CD1c-positive myeloid dendritic cell (primary cell): ENCODE data around the gene GJC3.
A peak's percentile ranks its signal among the peaks of the same experiment; 100 is the strongest.
"Not testable (repeated sequence)": the region's sequence is repeated elsewhere in the genome, so short reads cannot be mapped to it uniquely, and the experiment has no call there.

Source experiments
- DNase-seq: peaks from one replicate; pipeline ENCODE4 v3.0.0-alpha.2; 2016; ENCODE audit errors: extremely low spot score

GJC3 gene

GRCh38 chr7:99928994-99929729 lies at the start of gene GJC3:
GJC3 (minus strand) TSS chr7:99929620; CDS start chr7:99929620, 0 bp downstream.
- peak; percentile 63 for DNase-seq

GRCh38 chr7:99976626-99977025 lies 47.2 kb upstream of the GJC3 start:
- DNase-seq = no peak

- no peak for DNase-seq
Measured at GRCh38 chr7:99975782-99976521, 46.5 kb upstream of the GJC3 start, which contains the start of gene AZGP1. AZGP1 (minus strand) TSS chr7:99976031; CDS start chr7:99976020, 11 bp downstream.

GRCh38 chr7:99974681-99975080 lies 45.3 kb upstream of the GJC3 start:
- DNase-seq = no peak

- not testable (repeated sequence) for DNase-seq
Measured at GRCh38 chr7:99973817-99974216, 44.4 kb upstream of the GJC3 start.

- DNase-seq = no peak
Measured at GRCh38 chr7:99971242-99971641, 41.8 kb upstream of the GJC3 start.

GRCh38 chr7:99969813-99970212 lies 40.4 kb upstream of the GJC3 start:
- not testable (repeated sequence) for DNase-seq

GRCh38 chr7:99969298-99969697 lies 39.9 kb upstream of the GJC3 start:
- no peak for DNase-seq

GRCh38 chr7:99958564-99959227 lies 29.3 kb upstream of the GJC3 start:
- DNase-seq = no peak

- no peak for DNase-seq
Measured at GRCh38 chr7:99955247-99955646, 25.8 kb upstream of the GJC3 start.

GRCh38 chr7:99954643-99955042 lies 25.2 kb upstream of the GJC3 start:
- DNase-seq = not testable (repeated sequence)

- peak; percentile 39 for DNase-seq
Measured at GRCh38 chr7:99953649-99954048, 24.2 kb upstream of the GJC3 start.

GRCh38 chr7:99952649-99953048 lies 23.2 kb upstream of the GJC3 start:
- not testable (repeated sequence) for DNase-seq

GRCh38 chr7:99950819-99951218 lies 21.4 kb upstream of the GJC3 start:
- not testable (repeated sequence) for DNase-seq

GRCh38 chr7:99949645-99950228 lies 20.3 kb upstream of the GJC3 start:
- DNase-seq = peak; percentile 13

- DNase-seq = no peak
Measured at GRCh38 chr7:99947608-99948007, 18.2 kb upstream of the GJC3 start.

- no peak for DNase-seq
Measured at GRCh38 chr7:99944497-99945070, 15.2 kb upstream of the GJC3 start.

GRCh38 chr7:99943641-99944496 lies 14.4 kb upstream of the GJC3 start:
- DNase-seq = no peak

- no peak for DNase-seq
Measured at GRCh38 chr7:99938296-99938695, 8.9 kb upstream of the GJC3 start.

GRCh38 chr7:99935009-99935408 lies 5.6 kb upstream of the GJC3 start:
- DNase-seq = not testable (repeated sequence)

GRCh38 chr7:99930376-99930775 lies 956 bp upstream of the GJC3 start:
- DNase-seq = no peak
